Activated CD8-positive, alpha-beta T cell treated with anti-CD3 and anti-CD28 coated beads for 36 hours (primary cell): ENCODE data around the gene PPARGC1A. TPM values are rescaled to one million over a fixed set of nuclear protein-coding genes. Genes with fewer than 3 reads are reported as not detected.
A peak's percentile ranks its signal among the peaks of the same experiment; 100 is the strongest.

Experiments
- ATAC-seq: fragments of 200-7000 bp; cut with Tn5 transposase; one replicate; pipeline ENCODE4 v1.10.0; 2021; ENCODE audit warnings: mild to moderate bottlenecking, moderate library complexity
- CTCF ChIA-PET: fragments of 350-600 bp; sonication (Branson Sonifier 250); formaldehyde crosslinking; loops from one replicate; lab custom pipeline; 2021; ENCODE audit warnings: antibody characterized with exemption; lab: Charles Lee
- POLR2A ChIA-PET: fragments of 350-600 bp; sonication (Branson Sonifier 250); formaldehyde crosslinking; loops from one replicate; lab custom pipeline; 2021; ENCODE audit warnings: antibody characterized with exemption; lab: Charles Lee
- DNase-seq: peaks from one replicate; pipeline ENCODE4 v3.0.0-alpha.2; 2020
- H3K27ac Mint-ChIP-seq: one replicate; pipeline ENCODE4 v1.8.0; 2021; ENCODE audit warnings: mild to moderate bottlenecking, mixed read lengths
- H3K27me3 Mint-ChIP-seq: one replicate; pipeline ENCODE4 v1.8.0; 2021; ENCODE audit warnings: mixed read lengths
- H3K36me3 Mint-ChIP-seq: one replicate; pipeline ENCODE4 v1.8.0; 2021; ENCODE audit warnings: low read depth, mixed read lengths
- H3K4me1 Mint-ChIP-seq: one replicate; pipeline ENCODE4 v1.8.0; 2021; ENCODE audit warnings: low read depth, mixed read lengths
- H3K4me3 Mint-ChIP-seq: one replicate; pipeline ENCODE4 v1.8.0; 2021; ENCODE audit warnings: mild to moderate bottlenecking, moderate library complexity, mixed read lengths
- H3K9me3 Mint-ChIP-seq: one replicate; pipeline ENCODE4 v1.8.0; 2021; ENCODE audit warnings: mixed read lengths
- CTCF ChIP-seq: fragments of 200-600 bp; IDR thresholded peaks from one replicate; pipeline ENCODE4 v1.8.0; 2022; ENCODE audit warnings: antibody characterized with exemption, mild to moderate bottlenecking
- intact Hi-C: fragments of 100-400 bp; cut with micrococcal nuclease; formaldehyde crosslinking; loops from one replicate; pipeline ENCODE4 v1.10.0; 2022
- total RNA-seq, 2 experiments: library from RNA; stranded (reverse); gene quantifications; one replicate each; pipeline ENCODE4 v1.2.3, GENCODE V29; 2021

The PPARGC1A gene, protein sequence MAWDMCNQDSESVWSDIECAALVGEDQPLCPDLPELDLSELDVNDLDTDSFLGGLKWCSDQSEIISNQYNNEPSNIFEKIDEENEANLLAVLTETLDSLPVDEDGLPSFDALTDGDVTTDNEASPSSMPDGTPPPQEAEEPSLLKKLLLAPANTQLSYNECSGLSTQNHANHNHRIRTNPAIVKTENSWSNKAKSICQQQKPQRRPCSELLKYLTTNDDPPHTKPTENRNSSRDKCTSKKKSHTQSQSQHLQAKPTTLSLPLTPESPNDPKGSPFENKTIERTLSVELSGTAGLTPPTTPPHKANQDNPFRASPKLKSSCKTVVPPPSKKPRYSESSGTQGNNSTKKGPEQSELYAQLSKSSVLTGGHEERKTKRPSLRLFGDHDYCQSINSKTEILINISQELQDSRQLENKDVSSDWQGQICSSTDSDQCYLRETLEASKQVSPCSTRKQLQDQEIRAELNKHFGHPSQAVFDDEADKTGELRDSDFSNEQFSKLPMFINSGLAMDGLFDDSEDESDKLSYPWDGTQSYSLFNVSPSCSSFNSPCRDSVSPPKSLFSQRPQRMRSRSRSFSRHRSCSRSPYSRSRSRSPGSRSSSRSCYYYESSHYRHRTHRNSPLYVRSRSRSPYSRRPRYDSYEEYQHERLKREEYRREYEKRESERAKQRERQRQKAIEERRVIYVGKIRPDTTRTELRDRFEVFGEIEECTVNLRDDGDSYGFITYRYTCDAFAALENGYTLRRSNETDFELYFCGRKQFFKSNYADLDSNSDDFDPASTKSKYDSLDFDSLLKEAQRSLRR
- total RNA-seq = not detected

DNA sequence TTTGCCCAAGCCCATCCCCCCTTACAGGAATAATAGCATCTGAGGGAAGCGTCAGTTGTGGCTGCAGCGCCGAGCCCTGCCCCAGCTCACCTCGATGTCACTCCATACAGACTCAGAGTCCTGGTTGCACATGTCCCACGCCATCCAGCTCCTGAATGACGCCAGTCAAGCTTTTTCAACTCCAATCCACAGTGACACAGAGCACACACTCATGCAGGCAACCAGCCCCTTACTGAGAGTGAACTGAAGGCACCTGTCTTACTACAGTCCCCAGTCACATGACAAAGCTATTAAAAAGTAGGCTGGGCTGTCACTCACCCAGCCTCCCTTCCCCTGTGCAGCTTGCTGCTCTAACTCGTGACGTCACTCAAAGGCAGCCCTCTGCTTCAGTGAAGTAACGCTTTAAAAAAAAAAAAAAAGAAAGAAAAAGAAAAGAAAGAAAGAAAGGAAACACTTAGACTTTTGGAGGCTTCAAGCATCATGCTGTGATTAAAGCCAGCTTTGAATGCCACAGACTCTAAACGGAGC, at the start of gene PPARGC1A:
Gene PPARGC1A, minus strand, starts transcription at position 234 of the 528 bp plus-strand sequence. Its CDS starts 90 bp downstream, at position 144.
- Mint-ChIP-seq H3K27ac (no peak within 1 kb of the TSS), H3K36me3 (no peaks in the 10 kb centered on the region), H3K27me3 (peaks cover 19% of the 10 kb centered on the region), H3K4me3 (no peak within 1 kb of the TSS), H3K9me3 (no peaks in the 10 kb centered on the region), H3K4me1 (peaks cover 10% of the 10 kb centered on the region)
- intact Hi-C loops = no loop called here
- CTCF ChIA-PET = interaction anchor here (1.3 kb wide), 1 partner anchor 8 kb away, joined by 4 read pairs; no protein-coding TSS in a partner anchor
- POLR2A ChIA-PET = interaction anchor here (0.8 kb wide), 1 partner anchor 16 kb away, joined by 3 read pairs; no protein-coding TSS in a partner anchor
- TF ChIP-seq CTCF = no peak
- no peak for DNase-seq
- ATAC-seq = peak; percentile 20

DNA sequence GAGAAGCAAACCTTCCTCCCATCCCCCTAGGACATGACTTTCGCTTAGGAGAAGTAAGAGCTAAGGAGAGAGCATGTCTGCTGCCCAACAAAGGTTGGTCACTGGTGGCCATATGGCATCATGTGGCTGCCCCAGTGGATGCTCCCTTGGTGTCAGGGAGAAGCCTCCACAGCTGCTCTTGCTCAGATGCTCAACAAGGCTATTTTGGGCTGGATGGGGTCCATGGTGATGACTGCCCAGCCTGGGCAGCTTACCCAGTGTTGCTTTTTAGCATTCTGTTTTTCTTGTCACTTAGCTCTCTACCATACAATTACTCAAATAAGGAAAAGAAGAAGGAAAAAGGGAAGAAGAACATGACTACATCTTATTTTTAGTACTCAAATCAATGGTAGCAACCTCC, 48.9 kb upstream of the PPARGC1A start:
- no peak for DNase-seq
- no peak overlapping the region for H3K27ac Mint-ChIP-seq
- ATAC-seq = no peak
- H3K27me3 Mint-ChIP-seq = peaks cover 1% of the 10 kb centered on the region
- ChIA-PET POLR2A (no interaction called here), CTCF (no interaction called here)
- no peaks in the 10 kb centered on the region for H3K4me1 Mint-ChIP-seq
- no peaks in the 10 kb centered on the region for H3K36me3 Mint-ChIP-seq
- intact Hi-C loops = no loop called here
- no peak for TF ChIP-seq CTCF
- no peaks in the 10 kb centered on the region for H3K9me3 Mint-ChIP-seq
- H3K4me3 Mint-ChIP-seq = no peak overlapping the region

DNA sequence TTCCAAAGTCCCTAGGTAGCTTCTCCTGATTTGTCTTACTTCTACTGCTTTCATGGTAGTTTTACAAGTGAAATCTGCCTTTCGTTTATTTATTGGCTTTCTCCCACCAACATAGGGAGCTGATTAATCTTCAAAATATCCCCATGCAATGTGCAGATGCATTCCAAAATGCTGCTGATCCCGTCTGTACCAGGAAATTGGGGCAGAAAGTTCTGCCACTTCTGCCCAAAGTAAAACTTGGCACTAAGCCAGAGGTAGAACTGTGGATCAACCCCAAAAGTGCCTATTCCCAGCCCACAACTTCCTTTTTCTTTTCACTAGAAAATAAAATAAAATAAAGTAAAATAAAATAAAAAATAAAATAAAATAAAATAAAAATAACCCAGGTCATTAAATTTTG, 47.3 kb upstream of the PPARGC1A start:
- no peak for DNase-seq
- POLR2A ChIA-PET = interaction anchor here (0.5 kb wide), 1 partner anchor 404 kb away, joined by 4 read pairs; no protein-coding TSS in a partner anchor
- Mint-ChIP-seq H3K27ac (no peak overlapping the region), H3K27me3 (no peaks in the 10 kb centered on the region), H3K9me3 (no peaks in the 10 kb centered on the region), H3K36me3 (no peaks in the 10 kb centered on the region), H3K4me3 (no peak overlapping the region), H3K4me1 (no peaks in the 10 kb centered on the region)
- intact Hi-C loops = no loop called here
- CTCF ChIA-PET = no interaction called here
- ATAC-seq = no peak
- TF ChIP-seq CTCF = no peak

DNA sequence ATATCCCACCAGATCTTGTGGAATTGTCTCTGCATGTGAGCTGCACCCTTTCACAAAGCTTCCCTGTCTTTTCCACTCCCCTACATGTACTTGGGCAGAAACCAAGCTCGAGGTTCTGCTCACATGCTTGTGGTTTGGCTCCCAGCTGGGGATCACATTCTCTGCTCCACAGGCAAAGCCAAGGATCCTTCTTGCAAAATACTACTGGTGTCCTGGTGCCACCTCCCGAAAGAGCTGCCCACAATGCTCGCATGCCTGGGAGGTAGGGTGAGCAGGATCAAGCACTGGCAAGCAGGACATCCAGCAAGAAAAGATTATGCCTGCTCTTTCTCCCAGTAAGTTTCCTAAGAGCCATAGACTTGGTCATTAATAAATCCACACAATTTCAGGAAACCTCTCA, 45.1 kb upstream of the PPARGC1A start:
- Mint-ChIP-seq H3K27ac (no peak overlapping the region), H3K9me3 (no peaks in the 10 kb centered on the region), H3K4me3 (no peak overlapping the region), H3K27me3 (no peaks in the 10 kb centered on the region), H3K4me1 (no peaks in the 10 kb centered on the region), H3K36me3 (no peaks in the 10 kb centered on the region)
- intact Hi-C loops = no loop called here
- ChIA-PET CTCF (no interaction called here), POLR2A (no interaction called here)
- ATAC-seq (no peak), DNase-seq (no peak)
- no peak for TF ChIP-seq CTCF
